ENCODE results near the gene SPNS1. TPM values are rescaled to one million over a fixed set of nuclear protein-coding genes. Genes with fewer than 3 reads are reported as not detected.

SPNS1 gene
- total RNA-seq, 3 donors from 2014 or later: 15.1 to 19.5 (median 17.8) TPM

DNA sequence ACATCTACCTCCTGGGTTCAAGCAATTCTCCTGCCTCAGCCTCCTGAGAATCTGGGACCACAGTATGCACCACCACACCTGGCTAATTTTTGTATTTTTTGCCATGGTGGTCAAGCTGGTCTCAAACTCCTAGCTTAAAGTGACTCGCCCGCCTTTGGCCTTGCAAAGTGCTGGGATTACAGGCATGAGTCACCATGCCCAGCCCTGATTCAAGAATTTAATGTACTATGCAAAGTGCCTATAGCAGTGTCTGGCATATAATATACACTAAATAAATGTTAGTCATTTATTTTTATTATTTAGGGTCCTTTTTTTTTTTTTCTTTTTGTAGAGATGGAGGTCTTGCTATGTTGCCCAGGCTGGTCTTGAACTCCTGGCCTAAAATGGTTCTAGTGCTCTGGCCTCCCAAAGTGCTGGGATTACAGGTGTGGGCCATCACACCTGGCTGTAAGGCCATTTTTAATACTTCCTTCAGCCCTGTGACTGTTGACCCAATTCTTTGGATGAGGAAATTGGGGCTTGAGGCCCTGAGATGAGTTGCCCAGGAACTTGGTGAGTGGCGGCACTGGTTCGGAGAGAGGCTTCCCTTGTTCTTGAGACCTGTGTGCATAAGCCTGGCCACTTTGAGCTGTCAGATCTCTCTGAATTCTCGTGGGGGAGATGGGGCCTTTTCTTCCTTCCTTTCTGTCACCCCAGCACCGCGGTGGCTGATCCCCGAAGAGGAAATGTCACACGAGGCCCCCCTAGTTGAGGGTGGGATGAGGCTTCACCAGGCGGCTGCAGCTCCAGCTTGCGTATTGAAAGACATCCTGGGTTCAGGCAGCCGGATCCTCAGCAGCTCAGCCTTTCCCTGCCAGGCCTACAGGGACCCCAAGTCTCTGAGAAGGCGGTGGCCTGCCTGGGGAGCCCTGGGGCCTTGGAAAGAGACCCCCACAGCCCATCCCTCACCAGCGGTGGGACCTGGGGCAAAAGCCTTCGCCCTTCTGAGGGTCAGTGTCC lies 49.0 kb downstream of the SPNS1 start:
- Histone ChIP-seq H3K4me1 (no peaks in the 10 kb centered on the region), H3K27me3 (no peaks in the 10 kb centered on the region), H3K9me3 (no peaks in the 10 kb centered on the region), H3K36me3 (no peaks in the 10 kb centered on the region), H3K27ac (no peak overlapping the region), H3K4me3 (no peak overlapping the region)
- no peak for DNase-seq (ENCODE audit: low spot score in 2 of 2)
- intact Hi-C loops (cut with DNase I; ENCODE audit: low total_unique reads): no loop called here
- no peak for TF ChIP-seq POLR2AphosphoS5 (IDR thresholded peaks at IDR 0.05)
- TF ChIP-seq, protein P1, sequence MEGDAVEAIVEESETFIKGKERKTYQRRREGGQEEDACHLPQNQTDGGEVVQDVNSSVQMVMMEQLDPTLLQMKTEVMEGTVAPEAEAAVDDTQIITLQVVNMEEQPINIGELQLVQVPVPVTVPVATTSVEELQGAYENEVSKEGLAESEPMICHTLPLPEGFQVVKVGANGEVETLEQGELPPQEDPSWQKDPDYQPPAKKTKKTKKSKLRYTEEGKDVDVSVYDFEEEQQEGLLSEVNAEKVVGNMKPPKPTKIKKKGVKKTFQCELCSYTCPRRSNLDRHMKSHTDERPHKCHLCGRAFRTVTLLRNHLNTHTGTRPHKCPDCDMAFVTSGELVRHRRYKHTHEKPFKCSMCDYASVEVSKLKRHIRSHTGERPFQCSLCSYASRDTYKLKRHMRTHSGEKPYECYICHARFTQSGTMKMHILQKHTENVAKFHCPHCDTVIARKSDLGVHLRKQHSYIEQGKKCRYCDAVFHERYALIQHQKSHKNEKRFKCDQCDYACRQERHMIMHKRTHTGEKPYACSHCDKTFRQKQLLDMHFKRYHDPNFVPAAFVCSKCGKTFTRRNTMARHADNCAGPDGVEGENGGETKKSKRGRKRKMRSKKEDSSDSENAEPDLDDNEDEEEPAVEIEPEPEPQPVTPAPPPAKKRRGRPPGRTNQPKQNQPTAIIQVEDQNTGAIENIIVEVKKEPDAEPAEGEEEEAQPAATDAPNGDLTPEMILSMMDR (IDR thresholded peaks at IDR 0.05): no peak
- no peak for TF ChIP-seq POLR2A (IDR thresholded peaks at IDR 0.05)

DNA sequence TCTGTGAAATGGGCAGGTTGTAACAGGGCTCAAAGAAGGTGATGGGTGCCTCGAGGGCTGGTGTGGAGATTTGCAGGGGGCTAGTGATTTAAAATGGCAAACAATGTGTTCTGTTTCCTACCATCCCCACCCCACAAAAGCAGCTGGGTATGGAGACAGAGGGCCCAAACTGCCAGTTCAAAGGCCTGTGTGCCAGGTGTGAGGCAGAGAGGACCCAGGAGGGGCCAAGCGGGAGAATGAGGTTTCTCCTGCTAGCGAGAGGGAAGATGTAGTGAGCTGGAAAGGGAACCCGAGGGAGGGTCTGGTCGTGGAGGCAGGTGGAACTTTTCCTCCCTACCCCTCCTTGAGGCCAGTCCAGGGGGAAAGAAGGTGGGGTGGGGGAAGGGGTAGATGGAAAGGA lies 49.7 kb downstream of the SPNS1 start:
- Histone ChIP-seq H3K4me3 (no peak overlapping the region), H3K9me3 (no peaks in the 10 kb centered on the region), H3K27me3 (no peaks in the 10 kb centered on the region), H3K4me1 (no peaks in the 10 kb centered on the region), H3K27ac (no peak overlapping the region), H3K36me3 (no peaks in the 10 kb centered on the region)
- TF ChIP-seq POLR2AphosphoS5 (IDR thresholded peaks at IDR 0.05) (no peak), POLR2A (IDR thresholded peaks at IDR 0.05) (no peak)
- TF ChIP-seq, protein P1 (IDR thresholded peaks at IDR 0.05): no peak
- intact Hi-C loops (cut with DNase I; ENCODE audit: low total_unique reads): no loop called here
- DNase-seq (ENCODE audit: low spot score in 2 of 2): no peak

DNA sequence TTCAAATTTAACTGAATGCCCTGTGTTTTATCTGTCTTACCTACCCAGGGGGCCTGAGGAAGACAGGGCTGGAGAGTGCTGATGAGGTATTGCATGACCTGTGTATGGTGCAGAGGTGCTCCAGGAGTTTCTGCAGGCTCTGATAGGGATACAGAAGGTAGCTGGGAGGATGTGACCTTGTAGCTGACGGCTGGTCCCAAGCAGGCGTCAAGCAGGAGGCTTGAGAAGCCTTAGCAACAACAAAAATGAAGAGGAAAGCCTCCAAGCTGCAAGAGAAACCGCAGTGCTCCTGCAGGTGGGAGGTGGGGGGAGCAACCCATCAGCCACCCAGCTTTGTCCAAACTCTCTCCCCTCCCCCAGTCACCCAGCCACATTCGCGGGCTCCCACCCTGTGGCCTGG lies 50.6 kb downstream of the SPNS1 start:
- intact Hi-C loops (cut with DNase I; ENCODE audit: low total_unique reads): no loop called here
- no peaks in the 10 kb centered on the region for H3K27me3 ChIP-seq
- no peak for TF ChIP-seq POLR2A (IDR thresholded peaks at IDR 0.05)
- no peak for TF ChIP-seq POLR2AphosphoS5 (IDR thresholded peaks at IDR 0.05)
- TF ChIP-seq, protein P1 (IDR thresholded peaks at IDR 0.05): no peak
- no peak for DNase-seq (ENCODE audit: low spot score in 2 of 2)
- H3K27ac ChIP-seq: no peak overlapping the region
- H3K36me3 ChIP-seq: no peaks in the 10 kb centered on the region
- H3K4me3 ChIP-seq: no peak overlapping the region
- H3K9me3 ChIP-seq: no peaks in the 10 kb centered on the region
- H3K4me1 ChIP-seq: no peaks in the 10 kb centered on the region

DNA sequence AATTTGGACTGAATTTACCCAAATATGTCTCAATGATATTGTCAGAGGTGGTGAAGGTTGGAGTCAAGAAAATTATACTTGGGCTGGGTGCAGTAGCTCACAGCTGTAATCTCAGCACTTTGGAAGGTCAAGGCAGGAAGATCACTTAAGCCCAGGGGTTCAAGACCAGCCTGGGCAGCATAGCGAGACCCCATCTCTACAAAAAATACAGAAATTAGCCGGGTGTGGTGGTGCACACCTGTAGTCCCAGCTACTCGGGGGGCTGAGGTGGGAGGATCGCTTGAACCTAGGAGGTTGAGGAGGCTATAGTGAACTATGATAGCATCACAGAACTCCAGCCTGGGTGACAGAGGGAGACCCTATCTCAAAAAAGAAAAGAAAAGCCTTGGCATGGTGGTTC lies 51.2 kb downstream of the SPNS1 start:
- no peak overlapping the region for H3K4me3 ChIP-seq
- H3K4me1 ChIP-seq: no peaks in the 10 kb centered on the region
- DNase-seq (ENCODE audit: low spot score in 2 of 2): no peak
- no peaks in the 10 kb centered on the region for H3K36me3 ChIP-seq
- TF ChIP-seq, protein P1 (IDR thresholded peaks at IDR 0.05): no peak
- TF ChIP-seq POLR2A (IDR thresholded peaks at IDR 0.05) (no peak), POLR2AphosphoS5 (IDR thresholded peaks at IDR 0.05) (no peak)
- H3K27ac ChIP-seq: no peak overlapping the region
- intact Hi-C loops (cut with DNase I; ENCODE audit: low total_unique reads): no loop called here
- H3K9me3 ChIP-seq: no peaks in the 10 kb centered on the region
- H3K27me3 ChIP-seq: no peaks in the 10 kb centered on the region

DNA sequence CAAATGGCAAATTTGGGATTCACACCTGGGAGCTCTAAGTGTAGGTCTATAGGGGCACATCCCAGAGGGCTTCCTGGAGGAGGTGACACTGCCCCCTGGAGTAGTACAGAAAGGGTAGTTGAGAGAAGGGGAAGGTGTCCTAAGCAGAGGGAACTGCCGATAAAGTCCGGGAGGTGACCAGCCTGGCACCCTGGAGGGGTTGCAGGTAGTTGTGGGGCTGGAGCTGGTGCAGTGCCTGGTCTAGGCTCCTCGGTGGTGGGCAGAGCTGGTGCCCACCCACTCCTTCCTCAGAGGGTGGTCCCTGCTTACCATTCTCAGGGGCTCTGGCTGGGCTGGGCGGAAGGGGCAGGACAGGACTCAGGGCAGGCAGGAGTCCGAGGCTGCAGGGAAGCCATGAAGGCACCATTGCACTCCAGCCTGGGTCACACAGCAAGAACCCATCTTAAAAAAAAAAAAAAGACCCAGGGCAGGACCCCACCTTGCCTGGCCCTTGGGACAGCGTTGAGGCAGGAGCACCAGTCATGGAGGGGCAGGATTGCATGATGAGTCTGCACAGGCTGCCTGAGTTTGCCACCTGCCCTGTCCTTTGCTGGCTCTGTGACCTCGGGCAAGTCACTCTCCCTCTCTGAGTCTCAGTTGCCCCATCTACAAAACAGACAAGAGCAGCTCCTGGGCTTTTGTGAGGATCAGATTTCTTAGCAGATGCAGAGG lies 54.0 kb downstream of the SPNS1 start:
- Histone ChIP-seq H3K9me3 (no peaks in the 10 kb centered on the region), H3K27me3 (no peaks in the 10 kb centered on the region), H3K36me3 (no peaks in the 10 kb centered on the region), H3K4me1 (no peaks in the 10 kb centered on the region), H3K27ac (no peak overlapping the region), H3K4me3 (no peak overlapping the region)
- TF ChIP-seq POLR2AphosphoS5 (IDR thresholded peaks at IDR 0.05) (no peak), POLR2A (IDR thresholded peaks at IDR 0.05) (no peak)
- TF ChIP-seq, protein P1 (IDR thresholded peaks at IDR 0.05): no peak
- intact Hi-C loops (cut with DNase I; ENCODE audit: low total_unique reads): no loop called here
- DNase-seq (ENCODE audit: low spot score in 2 of 2): peak in 1 of 2 donors; percentile 49
